GM19467 (cell line): ENCODE data around the gene CSMD2.

Experiments used
- ATAC-seq: cut with Tn5 transposase; IDR thresholded peaks from one replicate; pipeline ENCODE4 v1.9.1; 2021; ENCODE audit warnings: mild to moderate bottlenecking, moderate library complexity; ENCODE audit not compliant: unreplicated experiment

CSMD2 gene

DNA sequence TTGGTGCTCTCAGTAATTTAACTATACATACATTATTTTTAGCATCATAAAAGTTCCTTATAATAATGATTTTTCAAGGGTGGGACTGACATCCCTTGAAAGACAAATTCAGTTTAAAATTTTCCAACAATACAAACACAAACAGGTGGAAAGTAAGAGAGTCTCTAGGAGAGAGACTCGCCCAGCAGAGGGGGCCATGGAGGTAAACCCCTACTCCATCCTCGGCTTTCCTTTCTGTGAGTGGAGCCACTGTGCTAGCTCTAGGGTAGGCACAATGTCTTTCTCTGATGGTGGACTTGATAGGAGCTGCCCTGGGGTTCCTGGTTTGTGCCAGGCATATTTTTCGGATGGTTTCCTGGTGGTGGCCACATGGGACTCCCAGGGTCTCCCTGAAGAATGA lies 8.3 kb downstream of the CSMD2 start:
- no peak for ATAC-seq

DNA sequence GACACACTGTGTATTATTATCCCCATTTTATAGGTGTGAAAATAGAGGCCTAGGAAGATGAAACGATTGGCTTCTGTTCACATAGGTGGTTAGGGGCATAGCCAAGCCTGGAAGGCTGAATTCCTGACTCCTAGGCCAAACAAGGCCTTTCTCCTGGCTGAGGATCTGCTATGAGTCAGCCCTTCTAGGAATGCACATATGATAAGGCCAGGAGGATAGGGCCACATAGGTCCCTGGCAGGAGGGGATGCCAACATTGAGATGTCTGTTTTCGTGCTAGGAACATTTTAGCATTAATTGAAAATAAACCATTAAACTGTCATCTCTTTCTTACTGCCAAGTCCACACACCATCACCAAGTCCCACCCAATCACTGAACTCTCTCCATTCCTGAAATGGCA lies 9.2 kb downstream of the CSMD2 start:
- no peak for ATAC-seq

DNA sequence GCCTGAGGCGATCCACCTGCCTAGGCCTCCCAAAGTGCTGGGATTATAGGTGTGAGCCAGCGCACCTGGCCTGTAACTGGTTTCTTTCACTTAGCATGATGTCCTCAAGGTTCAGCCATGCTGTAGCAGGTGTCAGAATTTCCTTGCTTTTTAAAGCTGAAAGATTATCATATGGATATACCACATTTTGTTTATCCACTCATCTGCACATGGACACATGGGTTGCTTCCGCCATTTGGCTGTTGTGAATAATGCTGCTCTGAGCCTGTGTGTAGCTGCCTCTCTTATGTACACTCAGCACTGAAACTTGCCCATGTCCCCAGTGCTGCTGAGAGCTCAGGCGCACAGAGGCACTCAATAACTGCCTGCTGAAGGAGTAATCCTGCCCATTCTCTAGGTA lies 11.8 kb downstream of the CSMD2 start:
- no peak for ATAC-seq

DNA sequence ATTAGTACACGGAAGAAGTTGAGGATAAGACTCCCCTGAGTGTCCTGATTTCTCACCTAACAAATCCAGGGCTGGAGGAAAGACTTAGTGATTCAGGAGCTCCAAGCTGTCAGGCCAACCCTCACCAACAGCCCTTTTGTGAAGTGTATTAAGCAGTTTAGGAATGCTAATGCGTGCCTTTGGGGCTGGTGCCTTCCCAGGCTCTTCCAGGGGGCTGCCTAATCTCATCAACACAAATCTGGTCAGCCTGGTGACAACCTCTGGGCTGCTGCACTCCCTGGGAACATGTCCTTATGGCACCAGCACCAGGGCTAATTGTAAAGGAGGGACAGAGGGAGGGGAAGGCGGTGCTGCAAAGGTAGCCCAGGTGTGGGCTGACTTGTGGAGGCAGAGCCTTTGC lies 15.5 kb downstream of the CSMD2 start:
- ATAC-seq = no peak

DNA sequence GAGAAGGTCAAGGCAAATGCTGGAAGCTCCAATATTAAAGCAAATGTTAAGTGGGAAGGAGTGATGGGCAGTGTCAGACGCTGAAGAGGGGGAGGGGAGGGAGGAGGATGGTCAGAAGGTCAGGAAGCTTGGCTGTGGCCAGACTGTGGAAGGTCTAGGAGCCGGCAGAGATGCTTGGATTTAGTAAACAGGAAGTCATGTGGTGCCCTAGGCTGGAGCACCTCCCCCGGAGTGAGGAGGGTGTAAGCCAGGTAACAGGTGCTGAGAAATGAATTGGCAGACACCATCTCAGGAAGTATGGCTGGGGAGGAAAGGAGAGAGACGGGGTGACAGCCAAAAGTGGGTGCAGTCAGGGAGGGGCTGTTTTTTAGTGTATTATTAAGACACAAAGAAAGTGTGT lies 17.7 kb downstream of the CSMD2 start:
- no peak for ATAC-seq

DNA sequence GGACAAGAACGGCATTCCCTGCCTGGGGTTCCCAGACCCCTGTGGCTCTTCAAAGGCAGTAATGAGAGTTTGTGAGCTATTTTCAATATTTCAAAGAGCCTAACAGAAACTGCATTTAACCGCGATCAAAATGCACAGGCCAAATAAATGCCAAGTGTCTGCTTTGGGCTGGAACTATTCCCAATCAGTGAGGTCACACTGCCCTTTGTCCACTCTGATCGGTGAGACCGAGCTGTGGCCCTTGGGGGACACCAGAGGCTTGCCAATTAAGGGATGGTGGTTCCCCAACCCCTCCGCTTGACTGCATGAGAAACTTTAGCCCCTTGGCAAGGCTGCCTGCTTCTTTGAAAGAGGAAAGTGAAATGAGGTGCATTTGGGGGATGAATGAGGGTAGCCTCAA lies 20.3 kb downstream of the CSMD2 start:
- ATAC-seq = no peak

DNA sequence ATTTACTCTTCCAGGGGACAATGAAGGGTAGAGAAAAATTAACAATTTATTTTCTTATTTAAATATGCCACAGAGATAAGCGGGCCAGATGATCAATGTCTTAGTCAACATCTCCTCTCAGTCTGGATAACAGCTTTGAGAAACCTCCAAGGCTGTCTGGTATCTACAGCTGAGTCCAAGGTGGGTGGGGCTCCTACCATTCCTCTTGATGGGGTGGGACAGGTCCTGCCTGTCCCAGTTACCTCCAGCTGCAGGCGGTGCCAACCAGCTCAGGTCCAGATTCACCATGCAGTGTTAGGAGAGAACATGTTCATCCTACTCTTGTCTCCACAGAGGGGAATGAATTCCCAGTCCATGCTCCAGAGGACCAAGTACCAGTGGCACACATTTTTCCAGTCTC lies 21.1 kb downstream of the CSMD2 start:
- no peak for ATAC-seq

DNA sequence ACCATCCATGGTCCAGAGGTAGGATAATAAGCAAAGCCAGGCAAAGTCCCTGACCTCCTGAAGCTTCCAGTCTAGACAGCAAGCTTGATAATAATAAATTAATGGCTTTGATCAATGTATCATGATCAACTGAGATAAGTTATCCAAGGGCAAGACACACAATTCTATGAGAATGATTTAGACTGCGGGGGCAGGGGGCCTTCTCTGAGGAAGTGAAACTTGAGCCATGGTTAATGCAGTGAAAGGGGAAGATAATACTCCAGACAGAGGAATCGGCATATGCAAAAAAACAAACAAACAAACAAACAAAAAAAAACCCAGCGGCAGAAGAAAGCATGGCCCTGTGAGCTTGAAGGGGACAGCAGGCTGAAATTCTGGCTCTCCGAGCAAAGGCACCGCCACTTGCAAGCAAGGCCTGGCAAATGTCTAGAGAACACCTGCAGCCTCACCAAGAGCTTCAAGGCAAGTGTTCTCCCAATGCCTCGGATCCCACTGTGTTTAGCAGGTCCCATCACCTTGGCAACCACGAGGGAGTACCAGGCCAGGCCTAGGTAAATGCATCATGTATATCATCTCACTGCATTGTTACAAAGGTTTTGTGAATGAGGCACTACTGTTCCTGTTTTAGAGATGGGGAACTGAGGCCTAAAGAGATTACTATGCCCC lies 24.9 kb downstream of the CSMD2 start:
- ATAC-seq = no peak

DNA sequence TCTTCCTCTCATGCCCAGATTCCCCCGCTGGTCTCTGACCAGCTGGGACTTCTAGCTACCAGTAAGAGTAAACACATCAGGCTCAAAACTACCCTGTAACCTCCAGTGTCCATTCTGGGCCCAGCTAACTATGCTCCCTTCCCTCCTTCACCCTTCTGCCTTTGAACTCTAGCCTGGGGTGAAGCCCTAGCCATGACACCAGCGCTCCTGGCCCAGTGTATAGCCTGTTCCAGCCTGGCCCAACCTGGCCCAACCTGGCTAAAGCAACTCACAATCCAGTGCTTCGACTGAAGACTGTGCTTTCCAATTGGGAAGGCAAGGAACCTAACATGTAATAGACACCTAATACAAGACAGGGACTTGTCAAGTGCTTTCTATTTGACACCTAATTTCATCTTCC lies 27.6 kb downstream of the CSMD2 start:
- ATAC-seq = no peak

DNA sequence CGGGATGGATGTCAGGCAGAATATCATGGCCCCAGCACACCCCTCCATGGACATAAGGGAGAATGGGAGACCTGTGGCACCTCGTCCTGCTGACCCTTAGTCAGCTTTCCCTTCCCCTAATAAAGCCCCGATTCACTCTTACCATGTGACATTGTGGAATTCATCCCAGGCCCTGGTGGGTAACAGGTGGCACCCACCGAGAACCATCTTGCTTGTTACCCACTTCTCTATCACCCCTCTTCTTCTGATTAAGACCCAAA lies 32.9 kb downstream of the CSMD2 start:
- ATAC-seq = no peak

DNA sequence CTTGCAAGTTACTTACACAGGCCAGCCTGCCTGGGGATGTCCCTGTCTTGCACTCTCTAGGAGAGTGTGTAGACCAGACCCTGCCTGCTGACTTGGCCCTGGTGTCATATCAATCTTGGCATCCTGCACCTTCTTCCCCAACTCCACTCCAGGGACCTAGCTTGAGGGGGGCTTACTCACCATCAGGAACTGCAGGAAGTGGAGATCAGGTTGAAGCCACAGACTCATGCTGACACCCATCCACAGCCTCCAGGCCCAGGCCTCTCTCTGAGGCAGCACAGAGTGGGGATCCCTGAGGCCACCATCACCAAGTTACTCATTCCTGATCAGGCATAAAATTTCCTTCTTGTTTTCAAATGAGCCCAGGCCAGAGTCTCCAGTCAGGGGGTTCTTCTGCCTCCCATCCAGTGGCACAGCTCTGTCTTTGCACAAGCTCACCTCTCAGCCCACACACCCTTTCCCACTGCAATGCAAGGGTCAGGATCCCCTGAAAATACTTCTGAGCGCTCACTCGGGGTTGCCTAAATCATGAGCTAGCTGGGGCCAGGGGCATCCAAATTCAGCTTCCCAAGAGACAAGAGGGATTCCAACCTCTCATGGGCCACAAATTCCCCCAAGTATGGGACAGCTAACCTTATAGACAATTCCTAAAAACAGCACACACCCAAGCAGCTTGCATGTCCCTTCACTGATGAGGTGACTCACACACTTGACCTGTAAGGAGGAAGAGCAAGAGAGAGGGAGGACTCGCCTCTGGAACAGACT lies 33.5 kb downstream of the CSMD2 start:
- ATAC-seq = no peak

DNA sequence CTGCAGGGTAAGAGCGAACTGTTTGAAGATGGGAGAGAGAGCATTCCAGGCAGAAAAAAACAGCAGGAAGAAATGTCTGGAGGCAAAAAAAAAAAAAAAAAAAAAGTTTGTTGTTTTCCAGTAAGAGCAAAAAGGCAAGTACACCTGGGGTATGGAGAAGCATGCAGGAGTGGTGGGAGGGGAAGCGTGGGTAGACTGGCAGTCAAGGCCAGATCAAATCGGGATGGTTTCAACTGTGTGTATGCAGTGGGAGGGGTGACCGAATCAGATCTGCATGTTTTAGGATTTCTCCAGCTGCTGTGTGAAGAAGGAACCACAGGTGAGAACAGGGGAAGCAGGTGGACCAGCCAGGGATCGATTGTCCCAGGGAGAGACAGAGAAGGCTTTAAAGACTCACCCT lies 34.7 kb downstream of the CSMD2 start:
- no peak for ATAC-seq

DNA sequence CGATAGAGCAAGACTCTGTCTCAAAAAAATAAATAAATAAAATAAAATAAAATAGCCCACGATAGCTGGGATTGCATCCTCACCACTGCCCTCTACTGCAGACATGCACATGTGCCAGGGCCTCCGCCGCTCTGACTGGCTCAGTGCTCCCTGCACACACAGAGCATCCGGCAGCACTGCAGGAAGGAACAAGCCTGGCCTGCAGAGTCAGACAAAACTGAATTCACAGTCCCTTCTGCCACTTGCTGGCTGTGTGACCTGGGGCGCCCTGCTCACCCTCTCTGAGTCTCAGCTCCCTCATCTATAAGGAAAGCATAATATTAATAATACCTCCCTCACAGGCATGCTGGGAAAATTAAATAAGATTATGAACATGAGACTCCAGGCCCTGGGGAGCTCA lies 35.4 kb downstream of the CSMD2 start:
- no peak for ATAC-seq

DNA sequence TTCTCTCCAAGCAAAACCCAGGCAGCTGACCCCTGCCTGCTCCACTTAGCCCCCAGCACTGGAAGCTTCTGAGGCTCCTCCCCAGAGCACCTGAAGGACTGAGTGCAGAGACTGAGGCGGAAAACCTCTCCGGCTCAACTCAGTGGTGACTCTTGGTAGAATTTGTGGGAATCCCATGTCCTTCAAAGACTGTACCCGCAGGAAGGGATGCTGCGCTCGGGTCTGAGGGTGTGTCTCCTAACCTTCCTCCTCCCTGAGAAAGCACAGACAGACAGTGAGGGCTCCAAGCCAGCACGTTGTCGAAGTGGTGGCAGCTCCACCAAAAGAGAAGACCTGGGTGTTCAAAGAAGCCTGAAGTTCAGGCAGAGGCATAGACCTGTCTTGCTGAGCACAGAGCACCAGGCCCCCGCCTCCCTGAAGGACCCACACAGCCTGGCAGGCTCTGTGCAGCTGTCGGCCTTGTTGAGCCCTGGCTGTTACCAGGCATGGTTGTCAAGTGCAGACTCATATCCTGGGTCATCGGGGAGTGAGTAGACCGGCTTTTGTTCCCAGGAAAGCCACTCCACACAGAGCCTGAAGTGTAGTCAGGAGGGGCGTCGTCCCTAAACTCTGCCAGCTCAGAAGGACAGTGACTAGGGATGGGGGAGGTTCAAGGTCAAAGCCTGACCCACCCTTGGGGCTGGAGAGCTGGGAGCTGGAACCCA lies 36.7 kb downstream of the CSMD2 start:
- ATAC-seq = no peak

DNA sequence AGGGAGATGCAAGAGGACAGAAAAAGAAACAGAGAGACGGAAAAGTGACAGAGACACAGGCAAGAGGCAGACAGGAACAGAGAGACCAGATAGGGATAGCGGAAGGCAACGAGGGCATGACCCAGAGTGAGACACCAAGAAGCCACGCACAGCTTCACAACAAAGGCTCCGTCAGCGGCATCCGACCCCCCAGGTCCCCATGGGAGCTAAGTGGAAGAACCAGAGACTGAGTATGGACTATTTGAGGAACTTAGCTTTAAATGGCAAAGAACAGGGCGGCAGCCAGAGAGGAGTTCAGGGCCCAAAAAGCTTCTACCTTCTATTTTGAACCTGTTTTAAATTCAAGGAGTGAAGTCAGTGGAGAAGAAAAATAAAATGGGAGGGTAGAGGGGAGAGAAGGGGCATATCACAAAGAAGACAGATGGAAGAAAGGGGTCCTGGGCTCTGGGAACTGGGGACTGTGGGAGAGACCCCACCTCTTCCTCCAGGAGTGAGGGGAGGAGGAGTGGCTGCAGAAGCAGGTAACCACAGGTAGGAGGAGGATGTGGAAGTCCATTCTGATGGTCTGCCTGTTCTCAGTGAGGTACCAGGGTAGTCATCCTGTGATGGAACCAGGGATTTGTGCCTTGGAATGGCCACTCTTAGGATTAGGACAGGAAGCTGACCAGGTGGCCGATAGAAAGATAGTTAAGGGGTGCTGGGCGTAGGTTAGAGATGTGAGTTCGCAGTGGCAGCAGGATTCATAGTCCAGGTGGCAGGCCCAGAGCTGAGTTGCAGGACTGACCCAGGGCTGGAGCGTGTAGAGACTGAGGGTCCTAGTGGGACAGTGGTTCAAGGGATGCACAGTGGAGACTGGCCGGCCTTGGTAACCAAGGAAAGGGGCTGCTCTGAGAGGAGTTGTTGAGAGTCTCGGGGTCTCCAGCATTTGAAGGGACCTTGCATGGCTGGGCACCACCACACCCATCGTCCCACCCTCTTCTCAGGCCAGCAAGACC lies 37.7 kb downstream of the CSMD2 start:
- ATAC-seq = no peak

DNA sequence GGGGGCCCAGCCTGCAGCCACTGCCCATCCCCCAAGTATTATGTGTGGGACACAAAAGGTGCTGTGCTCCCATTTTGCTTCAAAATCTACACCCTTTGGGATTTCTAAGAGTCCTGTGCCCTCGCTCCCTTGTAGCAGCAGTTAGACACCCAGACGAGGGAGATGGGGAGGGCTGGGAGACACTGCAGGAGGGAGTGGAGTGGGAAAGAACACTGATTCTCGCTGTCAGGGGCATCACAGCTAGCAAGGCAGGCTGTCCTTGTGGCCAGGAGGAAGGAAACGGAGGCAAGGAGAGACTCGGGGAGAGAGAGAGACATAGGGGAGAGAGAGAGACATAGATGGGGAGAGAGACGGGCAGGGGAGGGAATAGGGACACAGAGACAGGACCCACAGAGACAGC lies 38.5 kb downstream of the CSMD2 start:
- ATAC-seq = no peak

DNA sequence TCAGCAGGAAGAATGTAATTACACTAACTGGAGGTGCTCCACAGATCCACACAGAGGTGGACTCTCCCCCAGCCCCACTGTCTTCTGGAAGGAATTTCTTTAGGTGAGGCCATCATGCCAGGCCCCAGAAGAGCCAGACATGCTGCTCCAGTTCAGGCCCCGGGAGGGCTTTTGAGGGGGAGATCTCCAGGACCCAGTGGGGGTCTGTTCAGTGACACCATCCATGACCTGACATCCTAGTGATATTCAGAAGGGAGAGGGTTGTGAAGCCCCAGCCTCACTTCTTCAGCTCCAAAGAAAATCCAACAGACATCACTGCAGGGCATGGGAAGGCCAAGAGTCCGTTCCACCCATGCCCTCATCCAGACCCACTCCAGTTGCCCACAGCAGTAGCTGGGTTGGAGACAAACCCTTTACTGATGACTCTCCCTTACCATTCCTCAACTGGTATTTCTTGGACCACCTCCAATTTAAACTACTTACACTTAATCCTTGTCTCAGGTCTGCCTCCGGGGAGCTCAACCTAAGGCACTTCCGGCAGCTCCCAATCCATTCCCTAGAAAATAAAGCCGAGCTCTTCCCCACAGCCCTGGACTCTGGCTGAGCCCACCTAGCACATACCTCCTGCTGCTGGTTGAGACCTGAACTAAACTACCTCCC lies 39.2 kb downstream of the CSMD2 start:
- ATAC-seq = no peak

DNA sequence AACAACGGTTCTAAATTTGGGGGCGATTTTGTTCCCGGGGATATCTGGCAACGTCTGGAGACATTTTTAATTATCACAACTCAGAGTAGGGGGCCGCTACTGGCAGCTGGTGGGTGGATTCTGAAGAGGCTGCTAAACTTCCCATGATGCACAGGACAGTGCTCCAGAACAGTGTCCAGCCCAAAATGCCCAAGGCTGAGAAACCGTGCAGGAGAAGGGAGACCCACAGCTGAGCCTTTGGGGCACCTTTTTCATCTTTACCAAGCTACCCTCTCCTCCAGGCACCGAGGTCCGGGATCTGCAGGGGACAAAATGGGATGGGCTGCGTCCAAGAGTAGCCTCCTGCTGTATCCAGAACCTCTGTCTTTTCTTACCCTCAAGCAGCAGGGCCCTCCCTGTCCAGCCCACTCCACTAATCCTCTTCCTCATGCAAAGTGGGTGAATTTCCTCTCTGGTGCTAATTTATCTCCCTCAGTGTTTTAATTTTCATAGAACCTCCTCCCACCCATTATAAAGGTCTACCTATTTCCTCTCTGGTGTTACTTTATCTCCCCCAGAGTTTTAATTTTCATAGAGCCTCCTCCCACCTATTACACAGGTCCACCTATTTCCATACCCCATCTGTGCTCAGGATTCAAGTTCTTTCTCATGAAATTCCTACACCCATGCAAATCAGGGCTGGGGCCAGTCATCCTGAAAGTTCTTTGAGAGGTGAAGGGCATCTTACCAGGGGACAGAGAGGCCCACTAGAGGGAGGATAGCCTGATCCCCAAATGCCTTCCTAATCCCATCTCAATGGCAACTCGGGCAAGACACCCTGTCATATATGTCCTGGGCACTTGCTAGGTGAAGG lies 42.7 kb downstream of the CSMD2 start:
- ATAC-seq = no peak

DNA sequence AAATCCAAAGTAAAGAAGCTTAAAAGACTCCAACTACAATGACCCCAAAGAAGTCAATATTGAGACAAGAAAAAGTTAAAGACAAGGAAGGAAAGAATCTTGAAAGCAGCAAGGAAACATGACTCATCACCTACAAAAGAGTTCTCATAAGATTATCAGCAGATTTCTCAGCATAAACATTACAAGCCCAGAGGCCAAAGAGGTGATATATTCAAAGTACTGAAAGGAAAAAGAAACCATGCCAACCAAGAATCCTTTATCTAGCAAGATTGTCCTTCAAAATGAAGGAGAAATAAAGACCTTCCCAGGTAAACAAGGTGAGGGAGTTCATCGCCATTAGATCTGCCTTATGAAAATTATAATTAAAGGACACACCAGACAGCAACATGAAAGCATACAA lies 49.8 kb downstream of the CSMD2 start:
- ATAC-seq = no peak

DNA sequence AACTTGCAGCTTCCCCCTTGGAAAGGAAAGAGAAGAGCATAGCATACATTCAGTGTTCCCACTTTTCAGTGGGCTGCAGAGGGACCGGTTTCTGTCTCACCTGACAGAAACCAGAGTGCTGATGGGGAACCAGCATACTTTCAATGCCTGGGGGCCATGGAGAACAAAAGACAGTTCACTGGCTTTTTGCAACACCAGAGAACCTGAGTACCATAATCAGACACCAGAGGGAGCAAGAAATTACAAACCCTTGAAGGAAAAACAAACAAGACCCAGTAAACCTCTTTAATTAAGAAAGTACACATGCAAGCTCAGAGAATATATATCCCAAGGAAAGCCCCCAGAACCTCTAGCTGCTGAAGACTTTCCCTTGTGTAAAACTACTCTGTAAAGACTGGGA lies 51.1 kb downstream of the CSMD2 start:
- no peak for ATAC-seq
